Stimulated activated CD4-positive, alpha-beta T cell treated with anti-CD3 and anti-CD28 coated beads, Interleukin-2, amount 100 ng/mL, for 48 hours (primary cell): ENCODE data around the gene INSYN2A.

ENCODE experiments used
- DNase-seq, 2 donors: peaks; one replicate each; pipeline ENCODE4 v3.0.0-alpha.2; 2020

Gene INSYN2A

DNA sequence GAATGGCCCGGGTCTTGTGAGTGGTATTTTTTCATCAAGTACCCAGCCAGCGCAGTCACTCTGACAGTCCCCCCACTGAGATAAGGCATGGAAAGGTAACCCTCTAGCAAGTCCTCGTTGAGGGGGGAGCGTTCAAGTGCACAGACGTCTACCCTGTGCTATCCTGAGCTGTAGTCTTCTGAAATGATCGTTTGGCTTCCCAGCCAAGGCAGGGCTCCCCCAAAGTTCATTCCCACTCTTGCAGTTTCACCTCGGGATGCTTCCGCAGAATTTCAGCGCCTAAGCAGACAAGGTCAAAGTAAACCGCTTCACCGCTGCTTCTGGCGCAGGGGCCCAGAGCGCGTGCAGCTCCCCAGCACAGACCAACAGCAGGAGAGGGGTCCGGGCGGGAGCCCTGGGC, 1.8 kb downstream of the INSYN2A start:
- no peak for DNase-seq

- no peak for DNase-seq
These were observed 2.3 kb downstream of the INSYN2A start for GRCh38 chr10:127194111-127194510.

DNA sequence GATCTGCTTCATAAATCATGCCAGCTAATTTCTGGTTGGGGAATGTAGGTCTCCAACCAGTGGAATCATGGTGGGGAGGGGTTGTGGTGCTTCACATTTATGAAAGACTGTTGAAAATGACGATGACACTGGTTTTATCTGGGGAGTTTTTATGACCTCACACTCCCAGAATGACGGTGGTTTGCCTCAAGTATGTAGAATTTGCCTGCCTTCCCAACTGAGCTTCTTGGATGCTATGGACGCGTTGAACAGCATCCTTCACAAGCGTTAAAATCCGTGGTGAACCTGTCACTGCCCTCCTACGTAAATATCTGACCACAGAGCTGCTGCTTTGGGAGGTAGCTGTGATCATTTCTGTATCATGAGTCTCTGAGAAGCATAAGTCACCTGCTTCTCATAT, 3.3 kb downstream of the INSYN2A start:
- no peak for DNase-seq

DNA sequence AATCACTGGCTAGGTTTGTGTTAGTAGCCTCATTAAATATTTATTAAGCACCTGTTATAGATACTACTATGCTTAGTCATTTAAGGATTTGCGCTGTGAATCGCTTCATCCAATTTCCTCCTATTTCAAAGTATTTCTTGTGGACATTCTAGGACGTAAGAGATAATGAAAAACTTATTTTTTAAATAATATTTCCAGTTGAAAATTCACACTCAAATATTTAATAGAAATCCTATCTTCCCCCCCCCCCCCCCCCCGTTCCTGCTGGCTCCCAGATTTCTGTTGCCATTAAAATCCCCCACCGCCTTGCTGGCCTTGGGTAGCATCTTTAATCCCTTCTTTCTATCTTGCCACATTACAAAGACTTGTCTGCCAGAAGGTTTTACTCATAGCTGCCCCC, 6.0 kb downstream of the INSYN2A start:
- DNase-seq: no peak

GRCh38 chr10:127189226-127189625, 7.2 kb downstream of the INSYN2A start:
- no peak for DNase-seq

DNA sequence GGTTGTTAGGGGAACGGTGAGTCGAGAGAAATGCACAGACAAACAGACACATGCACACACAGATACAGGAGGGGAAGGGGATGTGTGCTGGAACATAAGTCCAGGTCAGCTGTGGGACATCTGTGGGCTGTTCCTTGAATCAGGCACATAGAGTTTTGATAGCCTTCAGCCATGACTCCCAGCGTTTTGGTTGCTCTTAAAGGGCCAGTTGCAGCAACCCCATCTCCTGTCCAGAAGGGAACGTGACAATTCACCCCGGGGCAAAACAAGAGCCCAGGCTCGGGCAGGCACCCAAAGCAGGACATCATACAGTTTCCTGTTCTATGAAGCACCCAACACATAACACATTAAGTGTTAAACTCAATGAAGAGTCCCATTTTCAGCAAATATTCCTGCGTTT, 9.6 kb downstream of the INSYN2A start:
- no peak for DNase-seq

DNA sequence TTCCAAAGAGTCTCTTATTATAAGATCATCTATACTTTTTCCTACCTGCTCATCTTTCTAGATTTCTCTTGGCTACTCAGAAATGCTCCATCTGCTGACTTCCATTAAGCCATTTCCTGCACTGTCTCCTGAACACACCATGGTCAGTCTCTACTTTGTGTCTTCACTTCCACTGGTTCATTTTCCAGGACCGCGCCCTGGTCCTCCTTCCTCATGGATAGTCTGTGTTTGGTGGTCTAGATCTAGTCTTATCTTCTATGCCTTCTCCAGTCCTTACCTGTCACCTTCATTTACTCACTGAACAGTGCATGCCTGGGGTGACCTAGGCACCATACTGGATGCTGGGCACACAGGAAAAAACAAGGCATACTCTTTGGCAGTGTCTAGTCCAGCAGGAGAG, 11.8 kb downstream of the INSYN2A start:
- DNase-seq: no peak

DNA sequence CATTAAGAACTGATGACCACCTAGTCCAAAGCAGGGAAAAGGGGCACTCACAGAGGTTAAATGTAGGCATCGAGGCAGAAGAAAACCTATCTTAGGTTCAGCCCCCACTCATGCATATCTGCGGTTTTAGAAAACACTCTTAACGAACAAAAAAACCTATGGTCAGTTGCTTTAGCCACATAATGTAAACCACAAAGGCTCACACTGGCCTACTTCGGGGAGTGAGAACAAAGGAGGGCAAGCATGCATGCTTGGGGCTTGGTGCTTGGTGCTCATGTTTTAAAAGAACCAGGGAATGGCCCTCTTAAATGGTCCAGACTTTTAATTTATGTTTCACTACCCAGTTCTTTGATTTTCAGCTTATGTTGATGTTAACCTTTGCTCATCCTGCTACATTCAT, 14.2 kb downstream of the INSYN2A start:
- DNase-seq: no peak

DNA sequence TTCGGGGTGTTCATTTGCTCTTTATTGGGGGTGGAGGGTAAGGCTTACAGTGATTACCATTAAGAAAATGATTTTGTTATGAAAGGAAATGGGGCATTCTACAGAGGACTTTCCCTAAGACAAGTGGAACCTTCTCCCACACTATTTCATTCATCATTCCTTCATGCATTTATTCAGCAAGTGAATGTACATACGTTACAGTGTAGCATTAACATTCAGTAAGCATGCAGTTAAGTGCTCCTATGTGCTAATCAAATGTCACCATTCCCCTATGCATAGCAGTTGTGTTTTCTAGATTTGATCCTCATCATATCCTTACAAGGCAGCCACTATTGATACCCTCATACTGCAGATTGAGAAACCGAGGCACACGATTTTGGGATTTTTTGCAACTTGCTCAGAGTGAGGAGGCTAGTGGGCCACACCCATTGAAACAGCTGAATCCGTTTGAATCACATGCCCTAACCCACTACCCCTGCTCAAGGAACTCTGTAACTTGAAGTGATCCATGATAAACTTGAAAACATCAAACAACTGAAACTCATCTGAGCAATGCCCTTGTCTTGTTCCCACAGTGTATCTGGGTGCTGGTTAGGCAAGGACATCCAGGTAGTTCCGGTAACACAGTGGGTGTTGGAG, 16.7 kb downstream of the INSYN2A start:
- DNase-seq: no peak

DNA sequence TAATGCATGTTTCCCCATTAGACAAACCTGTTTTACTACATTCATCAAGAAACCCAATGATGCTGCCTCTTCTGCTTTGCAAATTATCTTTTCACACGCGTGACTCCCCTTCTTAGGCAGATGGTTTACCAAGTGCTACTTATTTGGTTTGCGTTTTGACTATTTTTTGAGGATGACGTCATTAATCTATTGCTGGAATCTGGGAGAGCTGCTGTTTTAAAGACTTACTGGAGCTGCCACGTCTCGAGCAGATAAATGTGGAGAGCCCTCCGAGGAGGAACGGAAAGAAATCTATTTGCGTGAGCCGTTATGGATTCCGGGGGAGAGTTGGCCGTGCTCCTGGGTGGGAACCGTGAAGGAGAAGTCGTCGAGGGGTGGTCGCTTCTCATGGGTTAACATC, 19.7 kb downstream of the INSYN2A start:
- DNase-seq: no peak

- DNase-seq: no peak
These were observed 20.9 kb downstream of the INSYN2A start for GRCh38 chr10:127175357-127176110.

DNA sequence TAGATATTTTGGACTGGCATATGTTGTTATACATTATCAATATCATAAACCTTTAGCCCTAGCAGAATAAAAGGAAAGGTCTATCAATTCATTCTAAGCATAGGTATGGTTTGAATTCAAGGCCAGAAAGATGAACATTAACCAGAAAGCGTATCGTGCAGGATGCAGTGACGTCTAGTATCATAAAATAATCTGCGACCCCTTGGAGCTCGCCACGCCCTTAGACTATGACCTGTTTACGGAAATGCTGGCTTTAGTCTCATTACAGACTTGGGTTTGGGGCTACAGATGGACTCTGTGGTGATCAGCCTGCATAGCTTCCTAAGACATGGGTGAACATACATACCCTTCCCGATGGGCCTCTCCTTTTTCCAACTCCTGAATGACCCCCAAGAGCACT, 21.5 kb downstream of the INSYN2A start:
- no peak for DNase-seq

GRCh38 chr10:127168261-127168660, 28.1 kb downstream of the INSYN2A start:
- no peak for DNase-seq

DNA sequence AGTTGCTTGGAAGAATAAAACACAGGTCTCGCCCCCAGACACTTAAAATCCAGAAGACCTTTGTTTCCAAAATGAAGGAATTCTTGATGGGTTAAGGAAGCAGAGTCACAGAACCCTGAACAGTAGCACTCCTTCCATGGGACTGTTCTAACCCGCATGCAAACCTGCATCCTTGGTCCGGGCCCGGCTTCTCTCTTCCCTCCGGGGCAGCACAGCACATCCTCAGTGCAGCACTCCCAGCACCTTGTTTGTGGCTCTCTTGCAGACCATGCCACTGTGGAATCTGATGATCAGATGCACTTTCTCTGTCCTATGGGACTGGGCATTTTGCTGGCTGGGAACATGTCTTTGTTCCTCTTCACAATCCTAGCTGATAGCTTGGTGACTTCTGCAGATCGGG, 33.5 kb downstream of the INSYN2A start:
- no peak for DNase-seq

DNA sequence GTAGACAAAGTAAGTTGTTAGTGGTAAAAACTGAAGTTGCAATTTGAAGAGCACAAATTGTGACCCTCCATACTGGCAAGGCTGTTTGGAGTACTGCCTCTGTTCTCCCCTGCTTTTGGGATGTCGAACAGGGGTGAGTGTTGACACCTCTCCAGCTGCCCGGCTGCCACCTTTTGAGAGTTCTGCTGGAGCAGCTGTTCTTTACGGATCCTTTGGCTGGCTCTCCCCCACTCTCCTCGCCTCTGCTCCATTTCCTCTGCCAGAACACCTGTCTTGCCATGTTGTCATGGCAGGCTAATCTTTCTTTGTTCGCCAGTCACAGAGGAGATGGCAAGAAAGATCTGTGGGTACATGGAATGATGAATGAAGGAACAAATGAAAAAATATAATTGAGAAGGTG, 34.9 kb downstream of the INSYN2A start:
- DNase-seq: no peak

- no peak for DNase-seq
These were observed 36.6 kb downstream of the INSYN2A start for GRCh38 chr10:127159648-127160245.

- DNase-seq: no peak
These were observed 37.7 kb downstream of the INSYN2A start for GRCh38 chr10:127158662-127159061.

- no peak for DNase-seq
These were observed 38.7 kb downstream of the INSYN2A start for GRCh38 chr10:127157506-127158200.

- DNase-seq: no peak
These were observed 39.3 kb downstream of the INSYN2A start for GRCh38 chr10:127157089-127157488.

- DNase-seq: no peak
These were observed 41.4 kb downstream of the INSYN2A start for GRCh38 chr10:127154831-127155620.

GRCh38 chr10:127153181-127153580, 43.2 kb downstream of the INSYN2A start:
- no peak for DNase-seq

GRCh38 chr10:127151981-127152699, 44.3 kb downstream of the INSYN2A start:
- no peak for DNase-seq
